ENCODE results near the gene BTG2.

The BTG2 gene

DNA sequence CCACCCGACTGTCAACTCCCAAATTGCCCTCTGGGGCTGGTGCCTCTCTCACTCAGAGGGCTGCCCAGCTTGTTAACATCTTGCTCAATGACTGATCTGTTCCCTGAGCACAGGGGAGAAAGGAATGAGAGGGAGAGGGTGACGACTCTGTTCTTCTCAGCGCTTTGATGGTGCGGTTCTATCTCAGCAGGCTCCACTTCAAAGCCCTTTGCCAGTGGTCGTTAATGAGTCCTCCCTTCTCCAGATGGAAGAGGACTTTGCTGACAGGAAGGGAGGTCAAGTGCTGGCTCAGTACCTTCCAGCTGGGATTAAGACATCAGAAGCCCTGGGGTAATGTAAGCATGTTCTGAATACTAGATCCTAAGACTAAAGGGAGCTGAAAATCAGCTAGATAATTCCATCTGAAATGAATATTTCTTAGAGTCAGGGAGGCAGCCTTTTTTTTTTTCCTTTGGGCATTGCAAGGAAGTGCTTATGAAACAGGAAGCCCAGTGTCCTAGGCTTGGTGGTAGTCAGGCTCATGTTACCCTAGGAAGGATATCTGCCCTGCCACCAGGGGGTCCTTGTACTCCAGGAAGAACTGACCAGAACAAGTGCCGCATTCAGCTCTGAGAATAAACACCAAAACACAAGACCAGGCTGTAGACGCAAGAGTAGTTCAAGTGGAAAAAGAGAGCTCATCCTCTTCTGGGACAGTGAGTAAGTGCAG lies 40.9 kb downstream of the BTG2 start:
- DNase-seq, result no peak

- DNase-seq, result no peak
These were observed 41.4 kb downstream of the BTG2 start for GRCh38 chr1:203346769-203347102.

GRCh38 chr1:203349166-203349565 lies 43.8 kb downstream of the BTG2 start:
- no peak for DNase-seq

DNA sequence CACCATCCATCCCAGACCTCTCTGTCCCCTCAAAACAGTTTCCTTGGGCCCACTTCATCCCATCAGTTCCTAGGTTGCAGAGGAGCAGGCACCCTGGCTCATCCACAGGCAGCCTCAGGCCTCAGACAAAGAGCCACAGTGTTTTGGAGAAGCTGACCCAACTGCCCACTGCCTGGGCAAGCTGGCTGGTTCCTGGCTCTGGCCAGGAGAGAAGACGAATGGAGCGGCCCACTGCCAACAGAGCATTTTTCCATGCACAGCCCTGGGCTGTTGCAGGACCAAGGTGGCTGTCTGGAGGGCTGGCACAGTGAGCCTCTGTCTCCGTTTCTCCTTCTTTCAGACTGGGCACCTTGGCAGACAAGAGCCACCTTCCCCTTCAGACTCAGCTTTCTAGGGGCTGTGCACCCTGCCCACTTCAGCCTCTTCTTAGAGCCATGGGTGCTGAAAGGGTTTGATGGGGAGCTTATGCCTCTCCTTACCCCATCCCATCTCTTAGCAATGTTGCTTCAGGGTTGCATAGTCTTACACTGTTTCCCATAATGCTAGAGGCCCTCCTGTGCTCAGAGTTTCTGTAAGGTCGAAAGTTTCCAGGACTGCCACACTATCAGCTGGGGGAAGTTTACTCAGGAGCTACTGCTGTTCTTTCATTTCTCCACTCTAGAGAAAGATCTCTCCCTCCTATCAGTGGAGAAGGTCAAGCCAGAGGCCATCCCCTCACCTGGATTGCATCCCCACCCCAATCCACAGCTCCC lies 44.6 kb downstream of the BTG2 start:
- no peak for DNase-seq

- DNase-seq, result no peak
These were observed 45.8 kb downstream of the BTG2 start, which contains the start of gene FMOD for GRCh38 chr1:203351037-203351625. Gene FMOD (minus strand): TSS chr1:203351122. CDS start chr1:203348270, 2,852 bp downstream.

- DNase-seq, result no peak
These were observed 48.2 kb downstream of the BTG2 start for GRCh38 chr1:203353486-203353885.

- no peak for DNase-seq
These were observed 48.9 kb downstream of the BTG2 start for GRCh38 chr1:203354246-203354645.

DNA sequence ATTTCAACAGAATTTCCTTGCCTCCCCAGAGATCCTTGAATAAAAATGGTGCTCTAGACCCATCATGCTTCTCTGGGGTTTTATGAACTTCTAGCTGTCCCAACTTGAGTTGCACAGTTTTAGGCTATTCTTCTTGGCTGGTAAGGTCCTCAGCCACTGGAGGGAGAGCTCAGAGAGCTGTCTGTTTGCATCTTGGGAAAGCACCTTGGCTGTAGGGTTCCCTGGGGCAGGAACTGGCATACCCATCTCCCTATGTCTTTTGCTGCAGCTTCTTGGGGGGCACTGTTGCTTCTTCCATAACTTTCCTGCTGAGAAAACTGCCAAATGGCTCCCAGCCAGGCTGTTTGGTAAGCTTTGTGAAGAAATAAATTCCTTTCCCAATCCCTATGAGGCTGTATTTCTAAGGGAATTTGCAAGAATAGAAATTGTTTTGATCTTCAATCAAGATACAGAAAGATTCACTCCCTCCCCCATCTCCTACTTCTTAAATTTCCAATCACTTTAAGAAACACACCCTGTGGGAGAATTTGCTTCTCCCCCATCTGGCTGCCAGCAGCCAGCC lies 53.8 kb downstream of the BTG2 start:
- no peak for DNase-seq
